IMR-90 (cell line): Measurements from ENCODE around the gene PSPH.

Experiments
- MXI1 ChIP-seq: IDR thresholded peaks from 2 replicates; pipeline ENCODE4 v1.6.1; 2012; ENCODE audit warnings: low read depth, mild to moderate bottlenecking, low read length, moderate library complexity, borderline replicate concordance
- POLR2A ChIP-seq: IDR thresholded peaks from 2 replicates; pipeline ENCODE4 v1.6.1; 2012; ENCODE audit warnings: mild to moderate bottlenecking, low read depth, low read length
- TF ChIP-seq, protein P1 (sequence below): conservative IDR thresholded peaks from 2 replicates; pipeline ENCODE4 v1.5.1; 2012; ENCODE audit warnings: mild to moderate bottlenecking, low read depth, low read length, improper control_type of control experiment

DNA sequence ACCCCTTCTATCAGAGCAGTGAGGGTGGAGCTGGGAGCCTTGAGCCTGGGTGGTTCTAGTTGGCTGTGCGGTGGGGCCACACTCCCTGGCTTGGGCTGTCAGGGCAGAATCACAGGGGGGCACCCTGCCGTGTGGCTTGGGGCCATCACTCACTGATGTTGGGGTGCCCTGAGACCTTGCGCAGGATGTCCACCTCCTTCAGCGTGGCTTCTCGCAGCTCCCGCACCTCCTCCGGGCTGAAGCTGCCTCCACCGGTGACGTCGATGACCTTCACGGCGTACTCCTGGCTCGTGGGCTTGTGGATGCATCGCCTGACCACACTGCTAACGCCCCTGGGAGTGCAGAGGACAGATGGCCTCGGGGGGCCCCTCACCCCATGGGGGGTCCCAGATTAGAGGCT is 36.2 kb upstream of the PSPH start:
- TF ChIP-seq, protein P1, sequence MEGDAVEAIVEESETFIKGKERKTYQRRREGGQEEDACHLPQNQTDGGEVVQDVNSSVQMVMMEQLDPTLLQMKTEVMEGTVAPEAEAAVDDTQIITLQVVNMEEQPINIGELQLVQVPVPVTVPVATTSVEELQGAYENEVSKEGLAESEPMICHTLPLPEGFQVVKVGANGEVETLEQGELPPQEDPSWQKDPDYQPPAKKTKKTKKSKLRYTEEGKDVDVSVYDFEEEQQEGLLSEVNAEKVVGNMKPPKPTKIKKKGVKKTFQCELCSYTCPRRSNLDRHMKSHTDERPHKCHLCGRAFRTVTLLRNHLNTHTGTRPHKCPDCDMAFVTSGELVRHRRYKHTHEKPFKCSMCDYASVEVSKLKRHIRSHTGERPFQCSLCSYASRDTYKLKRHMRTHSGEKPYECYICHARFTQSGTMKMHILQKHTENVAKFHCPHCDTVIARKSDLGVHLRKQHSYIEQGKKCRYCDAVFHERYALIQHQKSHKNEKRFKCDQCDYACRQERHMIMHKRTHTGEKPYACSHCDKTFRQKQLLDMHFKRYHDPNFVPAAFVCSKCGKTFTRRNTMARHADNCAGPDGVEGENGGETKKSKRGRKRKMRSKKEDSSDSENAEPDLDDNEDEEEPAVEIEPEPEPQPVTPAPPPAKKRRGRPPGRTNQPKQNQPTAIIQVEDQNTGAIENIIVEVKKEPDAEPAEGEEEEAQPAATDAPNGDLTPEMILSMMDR: no peak
- no peak for TF ChIP-seq POLR2A
- no peak for TF ChIP-seq MXI1
